HS-5 (cell line): Measurements from ENCODE around the gene TTI1.
"Not testable (repeated sequence)": the region's sequence is repeated elsewhere in the genome, so short reads cannot be mapped to it uniquely, and the experiment has no call there.

Experiments
- DNase-seq: peaks from one replicate; pipeline ENCODE4 v3.0.0-alpha.2; 2012; ENCODE audit warnings: low read depth

TTI1 gene

DNA sequence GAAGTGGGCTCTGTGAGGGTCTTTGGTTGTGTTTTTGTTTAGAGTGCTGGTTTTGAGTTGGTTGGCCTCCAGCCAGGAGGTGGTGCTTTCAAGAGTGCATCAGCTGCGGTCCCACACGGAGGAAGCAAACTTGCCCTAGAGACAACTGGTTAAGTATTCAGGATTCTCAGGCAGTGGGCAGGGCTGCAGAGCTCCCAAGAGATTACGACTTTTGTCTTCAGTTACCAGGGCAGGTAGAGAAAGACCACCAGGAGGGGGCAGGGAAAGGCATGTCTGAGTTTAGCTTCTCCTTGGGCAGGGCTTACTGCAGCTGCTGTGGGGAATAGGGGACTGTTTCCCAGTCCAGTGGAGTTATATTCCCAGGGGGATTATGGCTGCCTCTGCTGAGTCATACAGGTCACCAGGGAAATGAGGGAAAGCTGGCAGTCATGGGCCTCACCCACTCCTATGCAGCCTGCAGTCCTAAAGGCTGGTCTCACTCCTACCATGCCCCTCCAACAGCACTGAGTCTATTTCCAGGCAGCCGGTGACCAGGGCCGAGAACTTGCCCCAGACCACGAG, 64.3 kb downstream of the TTI1 start:
- no peak for DNase-seq

- DNase-seq: not testable (repeated sequence)
These were observed 69.8 kb downstream of the TTI1 start for GRCh38 chr20:37963483-37963882.

DNA sequence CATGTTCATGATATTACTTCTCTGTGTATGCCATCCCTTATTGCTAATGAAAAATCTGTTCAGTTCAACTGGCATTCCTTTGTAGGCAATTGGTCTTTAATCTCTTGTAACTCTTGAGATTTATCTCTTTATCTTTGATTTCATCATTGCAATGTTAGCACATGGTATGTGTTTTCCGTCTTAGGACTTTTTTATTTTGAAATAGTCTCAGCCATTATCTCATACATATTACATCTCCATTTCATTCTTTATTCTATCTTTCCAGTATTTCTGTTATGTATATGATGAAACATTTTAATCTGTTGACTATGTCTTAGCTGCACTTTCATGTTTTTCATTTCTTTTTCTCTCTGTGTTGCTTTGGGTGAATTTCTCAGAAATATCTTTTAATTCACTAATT, 72.2 kb downstream of the TTI1 start:
- DNase-seq: no peak

DNA sequence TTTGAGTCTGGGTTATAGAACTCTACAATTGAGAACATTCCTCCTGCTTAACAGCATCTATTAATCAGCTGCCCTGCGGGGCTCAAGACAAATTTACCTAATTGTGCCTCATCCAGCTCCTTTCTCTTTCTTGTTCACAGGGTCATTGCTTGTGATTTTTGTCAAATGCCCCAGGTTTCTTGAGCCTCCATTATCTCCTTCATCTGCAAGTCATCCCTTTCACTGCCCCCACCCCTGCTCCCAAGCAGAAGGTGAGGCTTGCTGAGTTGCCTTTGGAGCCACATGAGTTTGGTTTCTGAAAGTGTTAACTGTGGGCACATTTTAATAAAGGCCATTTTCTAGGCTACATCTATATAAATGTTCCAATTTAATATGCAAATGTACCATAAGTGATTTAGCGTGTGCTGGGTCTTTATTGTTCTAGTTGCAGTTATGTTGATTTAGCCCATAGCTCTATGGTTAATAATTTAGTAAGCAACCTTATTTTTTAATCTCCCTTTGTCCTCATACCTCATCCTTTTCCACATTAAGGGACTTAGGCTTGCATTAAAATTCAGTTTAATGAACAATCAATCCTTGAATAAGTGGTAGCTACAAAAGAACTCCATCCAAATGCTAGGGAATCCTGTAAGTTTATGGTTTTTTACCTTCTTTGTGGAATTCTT, 74.3 kb downstream of the TTI1 start:
- DNase-seq: no peak

DNA sequence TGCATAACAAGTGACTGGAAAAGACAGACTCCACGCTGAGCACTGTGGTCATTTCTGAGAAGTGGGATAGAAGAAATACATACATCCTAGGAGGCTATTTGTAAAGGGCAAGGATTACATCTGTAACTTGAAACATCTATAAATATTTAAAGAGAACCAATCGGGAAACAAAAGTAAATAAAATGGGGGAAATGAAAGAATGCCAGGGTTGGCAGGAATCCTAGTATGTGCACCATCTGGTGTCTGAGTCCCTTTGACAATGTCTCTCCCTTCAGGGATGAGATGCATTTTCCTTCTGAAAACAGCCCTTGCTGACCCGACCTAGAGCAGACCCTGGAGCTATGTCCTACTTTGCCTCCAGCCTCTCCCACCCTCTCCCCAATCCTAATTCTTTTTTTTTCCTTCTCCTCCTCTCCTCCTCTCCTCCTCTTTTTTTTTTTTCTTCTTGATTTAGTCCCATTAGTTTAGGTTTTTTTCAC, 77.1 kb downstream of the TTI1 start:
- no peak for DNase-seq

DNA sequence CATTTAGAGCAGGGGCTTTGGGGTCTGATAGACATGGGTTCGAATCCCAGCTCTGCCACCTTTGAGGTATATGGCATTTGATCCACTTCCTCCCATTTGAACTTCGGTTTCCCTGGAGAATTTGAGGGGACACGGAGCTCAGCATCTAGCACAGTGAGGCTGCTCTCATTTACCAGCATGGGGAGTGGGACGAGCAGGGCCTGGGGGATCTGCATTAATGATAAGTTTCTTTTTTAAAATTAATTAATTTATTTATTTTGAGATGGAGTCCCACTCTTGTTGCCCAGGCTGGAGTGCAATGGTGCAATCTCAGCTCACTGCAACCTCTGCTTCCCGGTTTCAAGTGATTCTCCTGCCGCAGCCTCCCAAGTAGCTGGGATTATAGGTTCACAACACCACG, 77.7 kb downstream of the TTI1 start:
- no peak for DNase-seq

DNA sequence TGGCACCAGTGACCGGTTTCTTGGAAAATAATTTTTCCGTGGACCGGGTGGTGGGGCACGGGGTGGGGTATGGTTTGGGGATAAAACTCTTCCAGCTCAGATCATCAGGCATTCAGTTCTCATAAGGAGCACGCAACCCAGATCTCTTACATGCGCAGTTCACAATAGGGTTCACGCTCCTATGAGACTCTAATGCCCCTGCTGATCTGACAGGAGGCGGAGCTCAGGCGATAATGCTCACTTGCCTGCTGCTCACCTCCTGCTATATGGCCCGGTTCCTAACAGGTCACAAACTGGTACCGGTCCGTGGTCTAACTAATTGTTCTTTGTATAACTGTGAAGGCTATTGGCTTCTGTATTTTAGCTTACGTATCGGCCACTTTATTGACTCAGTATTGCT, 78.6 kb downstream of the TTI1 start:
- no peak for DNase-seq

- DNase-seq: no peak
These were observed 79.1 kb downstream of the TTI1 start for GRCh38 chr20:37954190-37954589.

- DNase-seq: no peak
These were observed 84.3 kb downstream of the TTI1 start for GRCh38 chr20:37948956-37949355.

DNA sequence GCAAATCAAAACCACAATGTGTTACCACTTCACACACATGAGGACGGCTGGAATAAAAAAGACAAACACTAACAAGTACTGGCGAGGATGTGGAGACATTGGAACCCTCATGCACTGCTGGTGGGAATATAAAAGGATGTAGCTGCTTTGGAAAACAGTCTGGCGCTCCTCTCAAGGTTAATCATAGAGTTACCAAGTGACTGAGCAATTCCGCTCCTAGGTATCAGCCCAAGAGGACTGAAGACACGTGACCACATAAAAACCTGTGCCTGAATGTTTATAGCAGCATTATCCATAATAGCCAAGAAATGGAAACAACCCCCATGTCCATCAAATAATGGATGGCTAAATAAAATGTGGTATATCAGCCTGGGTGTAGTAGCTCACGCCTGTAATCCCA, 85.3 kb downstream of the TTI1 start:
- DNase-seq: no peak

DNA sequence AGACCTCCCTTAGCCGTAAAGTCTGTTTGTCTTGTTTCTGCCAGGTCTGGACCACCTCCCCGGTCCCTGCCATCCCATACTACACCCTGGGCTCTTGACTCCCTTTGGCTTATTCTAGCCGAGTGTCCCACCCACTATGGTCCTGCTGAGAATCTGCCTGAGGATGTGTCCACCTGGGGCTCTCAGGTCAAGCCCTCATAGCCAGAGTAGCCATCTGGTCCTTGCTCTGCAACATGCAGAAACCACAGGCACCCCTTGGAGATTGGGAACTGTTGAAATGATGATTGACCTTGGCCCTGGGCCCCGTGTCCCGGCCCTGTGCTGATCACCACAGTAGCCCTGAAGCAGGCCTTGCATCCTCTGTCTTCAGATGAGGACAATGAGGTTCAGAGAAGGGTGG, 86.3 kb downstream of the TTI1 start:
- no peak for DNase-seq

- no peak for DNase-seq
These were observed 88.1 kb downstream of the TTI1 start for GRCh38 chr20:37945091-37945547.

GRCh38 chr20:37944456-37944981, 88.7 kb downstream of the TTI1 start:
- no peak for DNase-seq

GRCh38 chr20:37943501-37944455, 89.5 kb downstream of the TTI1 start:
- DNase-seq: no peak

- DNase-seq: no peak
These were observed 90.2 kb downstream of the TTI1 start for GRCh38 chr20:37943033-37943432.

DNA sequence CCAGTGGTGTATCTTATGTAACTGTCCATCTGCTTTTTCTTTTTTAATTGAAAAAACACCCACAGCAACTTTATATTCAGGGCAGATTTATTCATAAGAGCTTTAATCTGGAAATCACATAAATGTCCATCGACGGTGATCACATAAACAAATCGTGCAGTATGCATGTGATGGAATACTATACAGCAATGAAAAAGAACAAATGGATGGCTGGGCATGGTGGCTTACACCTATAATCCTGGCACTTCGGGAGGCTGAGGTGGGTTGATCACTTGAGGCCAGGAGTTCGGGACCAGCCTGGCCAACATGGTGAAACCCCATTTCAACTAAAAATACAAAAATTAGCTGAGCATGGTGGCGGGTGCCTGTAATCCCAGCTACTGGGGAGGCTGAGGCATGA, 91.3 kb downstream of the TTI1 start:
- DNase-seq: no peak

GRCh38 chr20:37941332-37941731, 91.9 kb downstream of the TTI1 start:
- DNase-seq: no peak

DNA sequence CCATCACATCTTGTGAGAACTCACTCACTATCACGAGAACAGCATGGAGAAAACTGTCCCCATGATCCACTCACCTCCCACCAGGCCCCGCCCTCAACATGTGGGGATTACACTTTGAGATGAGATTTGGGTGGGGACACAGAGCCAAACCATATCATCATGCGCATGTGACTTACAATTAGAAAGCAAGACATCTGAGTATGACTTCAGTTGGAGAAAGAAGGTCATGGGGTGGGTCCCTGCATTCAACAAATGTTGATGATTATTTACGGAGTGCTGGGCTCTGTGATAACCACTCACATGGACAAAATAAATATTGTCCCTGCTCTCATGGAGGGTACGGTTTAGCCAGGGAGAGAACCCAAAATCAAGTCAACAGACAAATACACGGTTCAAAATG, 92.4 kb downstream of the TTI1 start:
- no peak for DNase-seq

- no peak for DNase-seq
These were observed 93.3 kb downstream of the TTI1 start for GRCh38 chr20:37939701-37940560.

DNA sequence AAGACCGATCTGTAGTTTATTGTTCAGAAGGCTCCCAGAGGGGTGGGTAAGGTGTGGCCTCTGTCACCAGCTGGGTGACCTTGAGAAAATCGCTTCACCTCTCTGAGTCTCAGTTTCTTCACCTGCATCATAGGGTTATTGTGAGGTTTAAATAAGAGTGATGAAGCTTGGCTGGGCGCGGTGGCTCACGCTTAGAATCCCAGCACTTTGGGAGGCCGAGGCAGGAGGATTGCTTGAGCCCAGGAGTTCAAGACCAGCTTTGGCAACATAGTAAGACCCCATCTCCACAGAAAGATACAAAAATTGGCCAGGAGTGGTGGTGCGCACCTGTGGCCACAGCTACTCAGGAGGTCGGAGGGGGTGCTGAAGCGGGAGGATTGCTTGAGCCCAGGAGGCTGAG, 94.3 kb downstream of the TTI1 start:
- no peak for DNase-seq

DNA sequence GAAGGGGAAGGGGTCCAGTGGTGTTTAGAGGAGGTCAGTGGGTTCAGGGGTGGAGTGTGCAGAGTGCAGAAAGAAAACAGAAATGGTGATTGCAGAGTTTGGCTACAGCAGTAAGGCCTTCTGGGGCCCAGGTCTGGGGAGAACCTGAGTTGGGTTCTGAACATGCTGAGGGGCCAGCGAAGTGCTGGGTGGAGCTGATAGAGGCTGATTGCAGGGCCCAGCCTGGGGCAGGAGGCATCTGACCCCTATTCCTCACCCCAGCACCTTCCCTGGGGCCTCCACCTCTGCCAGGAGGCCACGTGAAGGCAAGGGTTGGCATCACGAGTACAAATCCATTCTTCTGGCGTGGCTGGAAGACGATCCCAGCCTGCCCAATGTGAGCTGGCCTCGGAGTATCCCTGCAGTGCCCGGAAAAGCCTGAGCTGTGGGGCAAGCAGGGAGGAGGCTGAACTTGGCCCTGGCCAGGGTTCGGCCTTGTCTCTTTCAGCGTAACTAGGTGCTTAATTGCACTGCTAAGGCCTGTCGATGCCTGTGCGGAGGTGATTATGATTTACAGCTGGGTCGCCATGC, 95.0 kb downstream of the TTI1 start:
- no peak for DNase-seq
